ENCODE results near the gene JAG1. TPM values are rescaled to one million over a fixed set of nuclear protein-coding genes. Genes with fewer than 3 reads are reported as not detected.

JAG1 gene
- total and polyA plus RNA-seq, 3 donors from 2014 or later: 17.4 to 30.6 (median 24.7) TPM

DNA sequence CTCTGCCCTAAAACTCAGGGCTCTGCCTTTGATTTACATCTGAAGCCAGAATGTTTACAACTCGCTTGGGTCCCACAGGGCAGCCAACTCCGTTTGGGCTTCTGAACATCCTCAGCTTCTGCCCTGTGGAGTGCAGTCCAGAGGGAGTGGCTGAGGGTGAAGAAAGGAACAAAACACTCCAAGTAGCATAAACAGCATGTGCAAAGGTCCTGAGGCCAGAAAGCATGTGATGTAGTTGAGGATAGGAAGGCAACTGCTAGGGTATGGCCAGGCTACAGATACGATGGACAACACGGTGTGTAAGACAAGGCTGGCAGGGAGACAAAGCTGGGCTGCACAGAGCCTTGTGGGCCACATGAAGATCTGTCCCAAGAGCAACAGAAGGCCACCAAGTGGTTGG, 12.5 kb downstream of the JAG1 start:
- WGBS, 2 donors: 82 to 85% methylated on average over 4 of the region's 4 CpGs

DNA sequence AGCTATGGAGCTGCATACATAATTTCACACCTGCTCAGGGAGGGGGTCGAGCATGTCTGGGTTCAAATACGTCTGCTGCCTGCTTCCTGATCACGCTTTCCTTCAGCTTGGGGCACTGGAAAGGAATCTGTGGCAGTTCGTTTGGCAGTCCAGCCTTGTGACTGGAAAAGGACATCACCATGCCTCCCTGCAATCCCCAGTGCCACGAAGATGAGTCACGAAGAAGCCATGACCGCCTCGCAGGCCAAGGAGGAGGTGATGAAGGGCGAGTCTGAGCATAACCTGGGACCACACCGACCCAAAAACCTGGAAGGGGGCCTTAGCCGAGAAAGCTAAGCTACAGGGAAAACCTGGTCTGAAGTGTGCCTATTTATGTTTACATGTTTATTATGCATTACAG, 13.1 kb downstream of the JAG1 start:
- Histone ChIP-seq H3K4me1 (peaks cover 26% of the 10 kb centered on the region), H3K27me3 (no peaks in the 10 kb centered on the region), H3K4me3 (no peak overlapping the region), H3K27ac (no peak overlapping the region), H3K36me3 (ENCODE audit: low read depth, missing control alignments) (no peaks in the 10 kb centered on the region), H3K9me3 (no peaks in the 10 kb centered on the region)
- DNase-seq: no peak
- 78 to 90% methylated on average over 5 to 11 of the region's 11 CpGs for WGBS, 2 donors
- no peak for TF ChIP-seq POLR2A (IDR thresholded peaks at IDR 0.05)
- TF ChIP-seq, protein P1, sequence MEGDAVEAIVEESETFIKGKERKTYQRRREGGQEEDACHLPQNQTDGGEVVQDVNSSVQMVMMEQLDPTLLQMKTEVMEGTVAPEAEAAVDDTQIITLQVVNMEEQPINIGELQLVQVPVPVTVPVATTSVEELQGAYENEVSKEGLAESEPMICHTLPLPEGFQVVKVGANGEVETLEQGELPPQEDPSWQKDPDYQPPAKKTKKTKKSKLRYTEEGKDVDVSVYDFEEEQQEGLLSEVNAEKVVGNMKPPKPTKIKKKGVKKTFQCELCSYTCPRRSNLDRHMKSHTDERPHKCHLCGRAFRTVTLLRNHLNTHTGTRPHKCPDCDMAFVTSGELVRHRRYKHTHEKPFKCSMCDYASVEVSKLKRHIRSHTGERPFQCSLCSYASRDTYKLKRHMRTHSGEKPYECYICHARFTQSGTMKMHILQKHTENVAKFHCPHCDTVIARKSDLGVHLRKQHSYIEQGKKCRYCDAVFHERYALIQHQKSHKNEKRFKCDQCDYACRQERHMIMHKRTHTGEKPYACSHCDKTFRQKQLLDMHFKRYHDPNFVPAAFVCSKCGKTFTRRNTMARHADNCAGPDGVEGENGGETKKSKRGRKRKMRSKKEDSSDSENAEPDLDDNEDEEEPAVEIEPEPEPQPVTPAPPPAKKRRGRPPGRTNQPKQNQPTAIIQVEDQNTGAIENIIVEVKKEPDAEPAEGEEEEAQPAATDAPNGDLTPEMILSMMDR (IDR thresholded peaks at IDR 0.05): no peak
- intact Hi-C loops (cut with DNase I; ENCODE audit: low total_unique reads): no loop called here

More for the DNA sequence above, 12.5 kb downstream of the JAG1 start:
- H3K27me3 ChIP-seq: no peaks in the 10 kb centered on the region
- intact Hi-C loops (cut with DNase I; ENCODE audit: low total_unique reads): no loop called here
- no peak for DNase-seq
- TF ChIP-seq, protein P1 (IDR thresholded peaks at IDR 0.05): no peak
- no peak for TF ChIP-seq POLR2A (IDR thresholded peaks at IDR 0.05)
- H3K36me3 ChIP-seq (ENCODE audit: low read depth, missing control alignments): no peaks in the 10 kb centered on the region
- H3K9me3 ChIP-seq: no peaks in the 10 kb centered on the region
- H3K4me1 ChIP-seq: peaks cover 28% of the 10 kb centered on the region
- H3K4me3 ChIP-seq: no peak overlapping the region
- no peak overlapping the region for H3K27ac ChIP-seq

DNA sequence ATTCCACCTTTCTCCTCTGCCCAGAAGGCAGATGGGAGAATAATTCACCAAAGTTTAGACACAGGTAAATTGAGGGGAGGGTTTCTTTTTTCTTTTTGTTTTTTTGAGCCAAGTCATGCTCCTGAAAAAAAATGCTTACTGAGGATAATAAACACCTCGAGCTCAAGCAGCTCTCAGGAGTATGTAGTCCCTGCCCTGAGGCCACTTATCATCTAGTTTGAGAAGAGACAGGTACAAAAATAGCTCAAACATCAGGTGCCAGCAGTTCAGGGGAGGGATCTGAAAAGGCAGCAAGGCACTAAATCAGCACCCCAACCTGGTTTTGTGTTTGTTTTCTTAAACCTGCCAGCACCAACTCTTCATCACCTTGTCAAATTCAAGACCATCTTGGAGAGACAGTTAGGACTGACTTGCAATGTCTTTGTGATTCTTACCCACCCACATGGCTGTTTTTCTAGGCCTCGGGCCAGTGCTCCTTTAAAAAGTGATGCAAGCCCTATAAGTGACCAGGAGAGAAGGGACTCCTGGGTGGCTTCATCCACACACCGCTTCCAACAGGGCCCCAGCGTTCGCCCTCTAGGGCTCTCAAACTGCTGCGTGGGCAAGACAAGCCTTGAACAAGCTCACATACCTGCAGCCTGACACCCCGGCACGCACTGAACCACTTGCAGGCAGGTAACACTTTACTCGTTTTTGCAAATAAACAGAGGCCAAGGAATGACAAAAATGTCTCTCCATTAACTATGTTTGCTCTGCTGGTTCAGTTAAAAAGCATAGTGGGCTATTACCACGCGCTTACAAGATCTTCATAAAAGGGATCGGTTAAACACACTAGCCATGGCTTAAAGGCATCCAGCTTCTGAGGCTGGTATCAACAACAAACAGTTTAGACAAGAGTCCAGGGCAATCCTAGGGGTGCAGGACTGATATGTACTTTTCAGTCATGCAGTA, 13.9 kb downstream of the JAG1 start:
- no peak for DNase-seq
- intact Hi-C loops (cut with DNase I; ENCODE audit: low total_unique reads): no loop called here
- H3K36me3 ChIP-seq (ENCODE audit: low read depth, missing control alignments): no peaks in the 10 kb centered on the region
- no peak overlapping the region for H3K4me3 ChIP-seq
- H3K27ac ChIP-seq: no peak overlapping the region
- TF ChIP-seq POLR2A (IDR thresholded peaks at IDR 0.05): no peak
- TF ChIP-seq, protein P1 (IDR thresholded peaks at IDR 0.05): no peak
- H3K9me3 ChIP-seq: no peaks in the 10 kb centered on the region
- 68 to 85% methylated on average over 11 to 12 of the region's 12 CpGs for WGBS, 2 donors
- H3K4me1 ChIP-seq: peaks cover 22% of the 10 kb centered on the region
- H3K27me3 ChIP-seq: no peaks in the 10 kb centered on the region

DNA sequence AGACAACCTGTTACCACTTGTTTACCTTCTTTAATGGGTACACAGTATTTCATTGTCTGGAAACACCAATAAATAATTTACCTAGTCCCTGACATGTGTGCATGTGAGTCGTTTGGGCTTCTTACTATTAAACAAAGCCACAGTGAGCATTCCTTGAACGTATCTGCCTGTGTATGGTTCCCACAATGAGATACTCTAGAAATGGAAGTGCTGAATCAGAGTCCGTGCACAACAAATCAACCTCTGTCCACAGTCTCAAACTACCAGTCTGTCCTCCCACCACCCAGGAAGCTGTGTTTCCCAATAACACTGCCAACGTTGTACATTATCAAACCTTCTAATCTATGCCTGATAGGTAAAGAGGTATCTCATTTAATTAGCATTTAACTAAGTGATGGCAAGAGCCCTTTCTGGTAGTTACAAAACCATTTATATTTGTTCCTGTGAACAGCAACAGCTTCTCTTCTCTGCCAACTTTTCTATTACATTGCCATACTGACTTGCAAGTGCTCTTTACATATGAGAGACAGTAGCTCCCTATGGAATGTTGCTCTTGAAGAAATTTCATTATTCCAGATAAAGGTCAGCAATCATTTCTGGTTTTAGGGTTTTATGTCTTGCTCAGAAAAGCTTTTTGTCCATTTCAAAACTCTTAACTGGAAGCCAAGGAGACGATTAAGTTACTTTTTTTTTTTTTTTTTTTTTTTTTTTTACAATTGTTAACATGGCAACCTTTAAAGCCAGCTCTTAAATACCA, 14.7 kb downstream of the JAG1 start:
- TF ChIP-seq, protein P1 (IDR thresholded peaks at IDR 0.05): no peak
- no peak for TF ChIP-seq POLR2A (IDR thresholded peaks at IDR 0.05)
- no peak overlapping the region for H3K4me3 ChIP-seq
- H3K9me3 ChIP-seq: no peaks in the 10 kb centered on the region
- intact Hi-C loops (cut with DNase I; ENCODE audit: low total_unique reads): no loop called here
- H3K4me1 ChIP-seq: peaks cover 21% of the 10 kb centered on the region
- H3K36me3 ChIP-seq (ENCODE audit: low read depth, missing control alignments): no peaks in the 10 kb centered on the region
- WGBS, 2 donors: 53 to 65% methylated on average over 5 of the region's 5 CpGs
- no peaks in the 10 kb centered on the region for H3K27me3 ChIP-seq
- no peak overlapping the region for H3K27ac ChIP-seq
- DNase-seq: no peak

All from testis (tissue), 3 donors.